ENCODE data around the gene PTGES3. TPM values are rescaled to one million over a fixed set of nuclear protein-coding genes. Genes with fewer than 3 reads are reported as not detected.
"Not testable (repeated sequence)": the region's sequence is repeated elsewhere in the genome, so short reads cannot be mapped to it uniquely, and the experiment has no call there.

Gene PTGES3
- total and polyA plus RNA-seq, 5 donors from 2014 or later = 128 to 321 (median 301) TPM

DNA sequence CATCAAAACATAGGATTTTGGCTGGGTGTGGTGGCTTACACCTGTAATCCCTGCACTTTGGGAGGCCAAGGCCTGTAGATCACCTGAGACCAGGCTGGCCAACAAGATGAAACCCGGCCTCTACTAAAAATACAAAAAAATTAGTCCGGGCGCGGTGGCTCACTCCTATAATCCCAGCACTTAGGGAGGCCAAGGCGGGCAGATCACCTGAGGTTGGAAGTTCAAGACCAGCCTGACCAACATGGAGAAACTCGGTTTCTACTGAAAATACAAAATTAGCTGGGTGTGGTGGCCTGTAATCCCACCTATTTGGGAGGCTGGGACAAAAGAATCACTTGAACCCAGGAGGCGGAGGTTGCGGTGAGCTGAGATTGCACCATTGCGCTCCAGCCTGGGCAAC, 40.1 kb downstream of the PTGES3 start:
- not testable (repeated sequence) for H3K27ac Mint-ChIP-seq, DNase-seq
- peaks cover 13 to 34% (median 24%) of the 10 kb centered on the region in 4 donors for H3K4me1 Mint-ChIP-seq

DNA sequence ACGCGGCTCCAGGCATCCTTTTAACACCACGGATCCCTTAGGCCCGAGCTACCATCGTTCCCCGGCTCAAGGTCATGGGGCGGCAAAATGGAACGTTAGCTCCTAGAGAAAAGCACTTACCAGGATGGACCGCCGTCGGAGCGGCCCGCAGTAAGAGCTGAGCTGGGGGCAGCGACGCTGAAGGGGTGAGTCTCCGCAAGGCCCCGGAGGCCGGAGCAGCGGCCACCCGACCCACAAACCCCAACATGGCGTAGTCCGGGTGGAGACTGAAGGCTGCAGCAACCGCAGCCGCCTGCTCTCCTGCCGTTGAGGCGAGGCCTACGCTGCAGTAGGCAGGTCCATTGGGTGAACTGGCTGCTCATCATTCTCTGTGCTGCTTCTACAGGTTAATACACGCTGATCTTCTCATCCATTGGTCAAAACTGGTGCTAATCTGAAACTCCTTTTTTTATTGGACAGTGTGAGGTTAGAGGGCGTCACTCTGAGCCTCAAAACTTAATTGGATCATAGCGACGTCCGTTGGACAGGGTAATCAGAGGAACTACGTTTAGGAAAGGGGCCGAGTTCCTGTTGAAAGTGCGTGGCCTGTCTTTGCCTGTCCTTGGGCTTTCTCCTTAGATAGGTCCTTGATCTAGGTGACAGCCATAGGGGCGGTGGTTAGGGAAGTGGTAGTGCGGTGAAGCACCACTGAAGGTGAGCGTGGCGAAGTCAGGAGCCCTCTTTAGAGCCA, 42.2 kb downstream of the PTGES3 start, which contains the start of gene ATP5F1B:
ATP5F1B (minus strand) TSS at position 268 of the 730 bp plus-strand sequence; CDS start at position 247, 21 bp downstream.
- H3K4me1 Mint-ChIP-seq = peaks cover 13 to 43% (median 30%) of the 10 kb centered on the region in 4 donors
- H3K9me3 Mint-ChIP-seq = peaks cover 0 to 1% (median 0%) of the 10 kb centered on the region in 7 donors
- no peaks in the 10 kb centered on the region for H3K27me3 ChIP-seq (ENCODE audit: control insufficient read depth, insufficient read depth, low read length)
- peak within 1 kb of the TSS; percentile 80 to 95 (median 93) for H3K4me3 Mint-ChIP-seq
- H3K36me3 Mint-ChIP-seq = peaks cover 18% of the 10 kb centered on the region
- H3K36me3 ChIP-seq (ENCODE audit: control insufficient read depth, insufficient read depth, low read length) = peaks cover 32% of the 10 kb centered on the region
- ATAC-seq (ENCODE audit: low read depth in 2 of 2) (peak; percentile 98 to 99), DNase-seq (peak; percentile 88 to 99 (median 96))
- H3K4me1 ChIP-seq (ENCODE audit: control insufficient read depth, insufficient read depth, low read length, poor library complexity, severe bottlenecking) = peaks cover 26% of the 10 kb centered on the region
- H3K9me3 ChIP-seq (ENCODE audit: control insufficient read depth in 2 of 2, low read length in 2 of 2) = no peaks in the 10 kb centered on the region
- peak within 1 kb of the TSS; percentile 96 to 99 (median 99) for H3K27ac Mint-ChIP-seq
- H3K27ac ChIP-seq (ENCODE audit: insufficient read depth, low read length, poor library complexity, severe bottlenecking) = peak within 1 kb of the TSS; percentile 96
- no peaks in the 10 kb centered on the region for H3K27me3 Mint-ChIP-seq
- peak within 1 kb of the TSS; percentile 96 for H3K4me3 ChIP-seq (ENCODE audit: low read depth, low read length)

More for the DNA sequence above, 40.1 kb downstream of the PTGES3 start:
- H3K9me3 Mint-ChIP-seq; H3K27me3 Mint-ChIP-seq; ATAC-seq (ENCODE audit: low read depth in 2 of 2); H3K9me3 ChIP-seq (ENCODE audit: control insufficient read depth in 2 of 2, low read length in 2 of 2); H3K4me3 Mint-ChIP-seq; H3K27ac ChIP-seq (ENCODE audit: insufficient read depth, low read length, poor library complexity, severe bottlenecking); H3K4me3 ChIP-seq (ENCODE audit: low read depth, low read length); H3K27me3 ChIP-seq (ENCODE audit: control insufficient read depth, insufficient read depth, low read length): not testable (repeated sequence)
- peaks cover 13% of the 10 kb centered on the region for H3K36me3 Mint-ChIP-seq
- Histone ChIP-seq H3K4me1 (ENCODE audit: control insufficient read depth, insufficient read depth, low read length, poor library complexity, severe bottlenecking) (peaks cover 26% of the 10 kb centered on the region), H3K36me3 (ENCODE audit: control insufficient read depth, insufficient read depth, low read length) (peaks cover 13% of the 10 kb centered on the region)

DNA sequence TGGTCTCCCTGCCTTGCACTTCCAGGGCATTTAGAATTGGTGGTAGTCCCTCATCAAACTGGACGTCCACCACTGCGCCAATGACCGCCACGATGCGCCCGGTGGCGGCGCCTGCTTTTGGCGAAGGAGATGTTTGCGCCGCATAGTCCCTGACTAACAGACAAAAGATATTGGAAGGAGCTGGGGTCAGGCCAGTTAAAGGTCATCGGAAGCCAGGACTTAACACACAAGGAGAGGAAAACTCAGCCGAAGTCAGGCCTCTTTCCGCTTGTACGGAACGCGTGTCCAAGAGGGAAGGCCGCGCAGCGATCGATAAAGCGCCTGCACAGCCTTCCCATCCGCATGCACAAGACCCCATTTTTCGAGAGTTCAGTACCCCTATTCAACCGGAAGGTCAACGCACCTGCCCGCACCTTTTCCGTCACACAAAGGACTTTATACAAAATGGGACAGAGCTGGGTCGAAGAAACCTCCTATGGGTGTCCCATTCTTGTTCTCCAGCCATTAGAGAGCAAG, 42.8 kb downstream of the PTGES3 start:
- Histone ChIP-seq H3K4me3 (ENCODE audit: low read depth, low read length) (peak overlapping the region; percentile 96), H3K27me3 (ENCODE audit: control insufficient read depth, insufficient read depth, low read length) (no peaks in the 10 kb centered on the region), H3K36me3 (ENCODE audit: control insufficient read depth, insufficient read depth, low read length) (peaks cover 38% of the 10 kb centered on the region), H3K4me1 (ENCODE audit: control insufficient read depth, insufficient read depth, low read length, poor library complexity, severe bottlenecking) (peaks cover 26% of the 10 kb centered on the region), H3K27ac (ENCODE audit: insufficient read depth, low read length, poor library complexity, severe bottlenecking) (peak overlapping the region; percentile 96), H3K9me3 (ENCODE audit: control insufficient read depth in 2 of 2, low read length in 2 of 2) (no peaks in the 10 kb centered on the region)
- peaks cover 22% of the 10 kb centered on the region for H3K36me3 Mint-ChIP-seq
- no peaks in the 10 kb centered on the region for H3K27me3 Mint-ChIP-seq
- H3K27ac Mint-ChIP-seq = peak overlapping the region; percentile 96 to 99 (median 99)
- H3K4me3 Mint-ChIP-seq = peak overlapping the region; percentile 80 to 95 (median 93)
- peaks cover 0 to 1% (median 0%) of the 10 kb centered on the region in 7 donors for H3K9me3 Mint-ChIP-seq
- peaks cover 13 to 46% (median 30%) of the 10 kb centered on the region in 4 donors for H3K4me1 Mint-ChIP-seq
- ATAC-seq (ENCODE audit: low read depth in 2 of 2) (no peak), DNase-seq (no peak)

DNA sequence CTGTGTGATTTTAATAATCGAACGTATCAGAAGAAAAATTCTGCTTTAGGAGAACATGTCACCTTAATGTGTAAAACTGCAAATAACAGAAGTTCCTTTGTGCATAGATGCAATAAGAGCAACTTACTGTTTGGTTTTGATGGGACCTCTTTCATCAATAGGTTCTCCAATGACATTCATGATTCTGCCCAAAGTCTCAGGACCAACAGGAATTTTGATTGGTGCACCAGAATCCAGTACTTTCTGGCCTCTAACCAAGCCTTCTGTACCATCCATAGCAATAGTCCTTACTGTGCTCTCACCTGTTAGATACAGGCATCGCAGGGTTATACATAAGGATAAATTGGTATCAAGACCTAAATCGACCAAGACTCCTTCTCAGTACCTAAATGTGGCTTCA, 43.4 kb downstream of the PTGES3 start:
- Histone ChIP-seq H3K27ac (ENCODE audit: insufficient read depth, low read length, poor library complexity, severe bottlenecking) (peak overlapping the region; percentile 96), H3K4me3 (ENCODE audit: low read depth, low read length) (peak overlapping the region; percentile 96), H3K9me3 (ENCODE audit: control insufficient read depth in 2 of 2, low read length in 2 of 2) (no peaks in the 10 kb centered on the region), H3K27me3 (ENCODE audit: control insufficient read depth, insufficient read depth, low read length) (no peaks in the 10 kb centered on the region), H3K36me3 (ENCODE audit: control insufficient read depth, insufficient read depth, low read length) (peaks cover 43% of the 10 kb centered on the region), H3K4me1 (ENCODE audit: control insufficient read depth, insufficient read depth, low read length, poor library complexity, severe bottlenecking) (peaks cover 26% of the 10 kb centered on the region)
- H3K9me3 Mint-ChIP-seq = peaks cover 0 to 1% (median 0%) of the 10 kb centered on the region in 7 donors
- peaks cover 25% of the 10 kb centered on the region for H3K36me3 Mint-ChIP-seq
- H3K27ac Mint-ChIP-seq = peak overlapping the region; percentile 96 to 99 (median 99)
- H3K4me3 Mint-ChIP-seq = peak overlapping the region; percentile 80 to 95 (median 93)
- DNase-seq (no peak), ATAC-seq (ENCODE audit: low read depth in 2 of 2) (no peak)
- peaks cover 13 to 50% (median 33%) of the 10 kb centered on the region in 4 donors for H3K4me1 Mint-ChIP-seq
- no peaks in the 10 kb centered on the region for H3K27me3 Mint-ChIP-seq

DNA sequence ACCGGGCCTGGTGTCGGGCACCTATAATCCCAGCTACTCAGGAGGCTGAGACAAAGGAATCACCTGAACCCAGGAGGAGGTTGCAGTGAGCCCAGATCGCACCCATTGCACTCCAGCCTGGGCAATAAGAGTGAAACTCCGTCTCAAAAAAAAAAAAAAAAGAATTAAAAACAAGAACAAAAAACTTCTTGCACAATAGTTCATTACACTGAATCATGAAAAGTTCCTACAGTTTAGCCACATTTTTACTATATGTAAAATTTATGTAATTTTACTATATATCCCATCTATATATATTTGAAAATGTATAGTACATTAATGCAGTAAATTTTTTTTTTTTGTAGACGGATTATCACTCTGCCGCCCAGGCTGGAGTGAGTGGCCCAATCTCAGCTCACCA, 46.9 kb downstream of the PTGES3 start:
- Mint-ChIP-seq H3K4me3 (peak overlapping the region in 1 of 4 donors; percentile 56), H3K9me3 (no peaks in the 10 kb centered on the region), H3K27ac (peak overlapping the region in 1 of 3 donors; percentile 26), H3K36me3 (peaks cover 37% of the 10 kb centered on the region), H3K4me1 (peaks cover 15 to 62% (median 46%) of the 10 kb centered on the region in 4 donors), H3K27me3 (no peaks in the 10 kb centered on the region)
- DNase-seq (no peak), ATAC-seq (ENCODE audit: low read depth in 2 of 2) (no peak)
- Histone ChIP-seq H3K27ac (ENCODE audit: insufficient read depth, low read length, poor library complexity, severe bottlenecking) (no peak overlapping the region), H3K4me1 (ENCODE audit: control insufficient read depth, insufficient read depth, low read length, poor library complexity, severe bottlenecking) (peaks cover 34% of the 10 kb centered on the region), H3K4me3 (ENCODE audit: low read depth, low read length) (no peak overlapping the region), H3K9me3 (ENCODE audit: control insufficient read depth in 2 of 2, low read length in 2 of 2) (no peaks in the 10 kb centered on the region), H3K36me3 (ENCODE audit: control insufficient read depth, insufficient read depth, low read length) (peaks cover 65% of the 10 kb centered on the region), H3K27me3 (ENCODE audit: control insufficient read depth, insufficient read depth, low read length) (no peaks in the 10 kb centered on the region)

DNA sequence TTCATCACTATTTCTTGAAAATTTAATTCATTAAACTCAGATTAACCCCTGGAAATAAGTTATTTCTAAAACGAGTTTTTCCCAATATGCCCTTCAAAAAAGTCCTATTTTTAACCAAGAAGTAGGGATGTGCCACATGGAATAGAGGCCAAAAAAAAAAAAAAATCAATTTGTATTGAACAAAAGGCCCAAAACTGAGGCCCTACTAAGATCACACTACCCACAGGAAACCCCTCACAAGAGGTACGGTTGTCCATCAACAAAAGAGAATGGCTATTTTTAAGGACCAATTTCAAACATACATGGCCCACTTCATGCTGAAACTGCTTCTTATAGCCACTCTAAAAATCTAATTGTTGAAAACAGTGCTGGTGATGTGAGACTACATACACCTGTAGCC, 50.5 kb downstream of the PTGES3 start:
- H3K27me3 Mint-ChIP-seq = no peaks in the 10 kb centered on the region
- no peaks in the 10 kb centered on the region for H3K9me3 Mint-ChIP-seq
- H3K27ac Mint-ChIP-seq = peak overlapping the region; percentile 65 to 93 (median 69)
- H3K27me3 ChIP-seq (ENCODE audit: control insufficient read depth, insufficient read depth, low read length) = no peaks in the 10 kb centered on the region
- DNase-seq (no peak), ATAC-seq (ENCODE audit: low read depth in 2 of 2) (no peak)
- H3K9me3 ChIP-seq (ENCODE audit: control insufficient read depth in 2 of 2, low read length in 2 of 2) = no peaks in the 10 kb centered on the region
- H3K27ac ChIP-seq (ENCODE audit: insufficient read depth, low read length, poor library complexity, severe bottlenecking) = peak overlapping the region; percentile 95
- peaks cover 42% of the 10 kb centered on the region for H3K4me1 ChIP-seq (ENCODE audit: control insufficient read depth, insufficient read depth, low read length, poor library complexity, severe bottlenecking)
- peaks cover 4 to 65% (median 40%) of the 10 kb centered on the region in 4 donors for H3K4me1 Mint-ChIP-seq
- peak overlapping the region in 3 of 4 donors; percentile 55 to 98 (median 83) for H3K4me3 Mint-ChIP-seq
- peaks cover 26% of the 10 kb centered on the region for H3K36me3 Mint-ChIP-seq
- no peak overlapping the region for H3K4me3 ChIP-seq (ENCODE audit: low read depth, low read length)
- peaks cover 48% of the 10 kb centered on the region for H3K36me3 ChIP-seq (ENCODE audit: control insufficient read depth, insufficient read depth, low read length)

DNA sequence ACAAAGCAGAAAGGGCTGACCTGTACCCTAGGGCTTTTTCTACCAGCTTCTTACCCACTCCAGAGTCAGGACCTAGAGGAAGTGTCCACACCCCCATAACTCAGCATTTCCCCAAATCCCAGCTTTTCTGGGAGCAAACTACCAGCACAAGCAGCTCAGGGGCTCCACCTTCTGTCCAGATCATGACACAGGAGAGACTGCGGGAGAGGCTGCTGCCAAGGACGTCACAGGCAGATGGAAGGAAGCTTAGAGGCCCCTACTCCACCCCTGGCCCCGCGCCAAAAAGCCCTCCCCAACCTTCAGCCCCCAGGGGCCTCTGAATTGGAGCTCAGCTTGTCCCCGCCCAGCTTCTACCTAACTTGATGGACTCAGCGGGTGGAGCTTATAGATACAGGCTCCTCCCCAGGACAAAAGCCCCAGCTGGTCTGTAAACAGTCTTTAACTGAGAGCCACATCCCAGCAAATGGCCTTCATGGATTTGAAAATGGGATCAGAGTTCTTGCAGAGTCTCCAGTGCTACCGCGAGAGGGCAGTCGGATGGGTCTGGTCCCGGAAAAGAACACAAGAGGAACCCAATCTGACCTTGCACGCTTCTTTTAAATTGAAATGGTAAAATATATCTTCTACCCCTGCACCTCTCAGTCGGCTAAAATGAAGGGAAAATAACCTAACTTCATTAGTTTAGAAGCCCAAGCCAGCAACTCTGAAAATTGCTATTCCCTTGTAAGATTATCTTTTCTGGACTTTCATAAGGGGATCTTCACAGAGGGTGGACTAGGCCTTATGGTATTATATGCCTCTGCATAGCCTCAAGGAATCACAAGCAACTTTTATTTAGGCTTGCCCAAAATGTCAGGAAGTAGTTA, 51.2 kb downstream of the PTGES3 start:
- no peaks in the 10 kb centered on the region for H3K9me3 Mint-ChIP-seq
- peak overlapping the region; percentile 89 to 97 (median 93) for H3K27ac Mint-ChIP-seq
- Histone ChIP-seq H3K9me3 (ENCODE audit: control insufficient read depth in 2 of 2, low read length in 2 of 2) (no peaks in the 10 kb centered on the region), H3K27me3 (ENCODE audit: control insufficient read depth, insufficient read depth, low read length) (no peaks in the 10 kb centered on the region), H3K36me3 (ENCODE audit: control insufficient read depth, insufficient read depth, low read length) (peaks cover 41% of the 10 kb centered on the region), H3K27ac (ENCODE audit: insufficient read depth, low read length, poor library complexity, severe bottlenecking) (peak overlapping the region; percentile 95), H3K4me3 (ENCODE audit: low read depth, low read length) (peak overlapping the region; percentile 94), H3K4me1 (ENCODE audit: control insufficient read depth, insufficient read depth, low read length, poor library complexity, severe bottlenecking) (peaks cover 50% of the 10 kb centered on the region)
- peak; percentile 94 to 95 (median 95) for DNase-seq
- H3K36me3 Mint-ChIP-seq = peaks cover 19% of the 10 kb centered on the region
- H3K27me3 Mint-ChIP-seq = no peaks in the 10 kb centered on the region
- peak; percentile 64 to 66 for ATAC-seq (ENCODE audit: low read depth in 2 of 2)
- H3K4me3 Mint-ChIP-seq = peak overlapping the region; percentile 83 to 98 (median 96)
- H3K4me1 Mint-ChIP-seq = peaks cover 4 to 65% (median 44%) of the 10 kb centered on the region in 4 donors
